GM21723 (cell line): ENCODE results near the gene TMEM233.
"Not testable (repeated sequence)": the region's sequence is repeated elsewhere in the genome, so short reads cannot be mapped to it uniquely, and the experiment has no call there.

Experiments
- ATAC-seq: cut with Tn5 transposase; IDR thresholded peaks from one replicate; pipeline ENCODE4 v1.9.1; 2021; ENCODE audit warnings: mild to moderate bottlenecking, moderate library complexity; ENCODE audit not compliant: unreplicated experiment

TMEM233 gene

DNA sequence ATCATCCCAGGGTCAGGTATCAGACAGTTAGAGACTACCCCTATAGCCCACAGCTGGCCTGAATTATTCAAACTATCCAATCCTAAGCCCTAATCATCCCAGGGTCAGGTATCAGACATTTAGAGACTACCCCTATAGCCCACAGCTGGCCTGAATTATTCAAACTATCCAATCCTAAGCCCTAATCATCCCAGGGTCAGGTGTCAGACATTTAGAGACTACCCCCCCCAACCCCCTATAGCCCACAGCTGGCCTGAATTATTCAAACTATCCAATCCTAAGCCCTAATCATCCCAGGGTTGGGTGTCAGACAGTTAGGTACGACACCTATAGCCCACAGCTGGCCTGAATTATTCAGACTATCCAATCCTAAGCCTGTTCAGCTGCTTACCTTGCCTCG lies 63.4 kb downstream of the TMEM233 start:
- ATAC-seq = not testable (repeated sequence)

DNA sequence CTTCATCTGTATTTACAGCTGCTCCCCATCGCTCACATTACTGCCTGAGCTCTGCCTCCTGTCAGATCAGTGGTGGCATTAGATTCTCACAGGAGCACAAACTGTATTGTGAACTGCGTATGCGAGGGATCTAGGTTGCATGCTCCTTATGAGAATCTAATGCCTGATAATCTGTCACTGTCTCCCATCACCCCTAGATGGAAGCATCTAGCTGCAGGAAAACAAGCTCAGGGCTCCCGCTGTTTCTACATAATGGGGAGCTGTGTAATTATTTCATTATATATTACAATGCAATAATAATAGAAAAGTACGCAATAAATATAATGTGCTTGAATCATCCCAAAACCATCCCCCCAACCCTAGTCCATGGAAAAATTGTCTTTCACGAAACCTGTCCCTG lies 64.6 kb downstream of the TMEM233 start:
- not testable (repeated sequence) for ATAC-seq

DNA sequence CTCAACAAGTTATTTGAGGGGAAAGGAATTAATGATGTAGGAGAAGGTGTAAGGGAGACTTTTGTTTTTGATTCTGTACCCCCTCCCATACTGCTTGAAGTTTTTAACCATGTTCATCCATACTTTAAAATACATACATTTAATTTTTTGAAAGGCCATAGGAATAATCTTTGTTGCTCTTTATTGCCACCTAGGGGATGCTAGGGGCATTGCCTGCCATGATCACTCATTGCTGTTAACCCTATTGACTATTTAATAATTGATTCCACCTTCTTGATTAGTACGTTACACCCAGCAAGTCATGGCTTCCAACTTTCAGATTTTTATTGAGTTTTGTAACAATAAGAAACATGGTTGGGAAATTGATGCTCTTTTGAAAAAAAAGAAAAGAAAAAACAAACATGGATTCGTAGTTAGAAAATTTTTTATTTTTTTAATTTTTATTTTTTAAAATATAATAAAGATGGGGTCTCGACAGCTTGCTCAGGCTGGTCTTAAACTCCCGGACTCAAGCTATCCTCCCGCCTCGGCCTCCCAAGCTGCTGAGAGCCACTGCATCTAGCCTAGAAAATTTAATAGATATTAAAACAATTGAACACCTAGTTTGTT lies 65.8 kb downstream of the TMEM233 start:
- no peak for ATAC-seq

DNA sequence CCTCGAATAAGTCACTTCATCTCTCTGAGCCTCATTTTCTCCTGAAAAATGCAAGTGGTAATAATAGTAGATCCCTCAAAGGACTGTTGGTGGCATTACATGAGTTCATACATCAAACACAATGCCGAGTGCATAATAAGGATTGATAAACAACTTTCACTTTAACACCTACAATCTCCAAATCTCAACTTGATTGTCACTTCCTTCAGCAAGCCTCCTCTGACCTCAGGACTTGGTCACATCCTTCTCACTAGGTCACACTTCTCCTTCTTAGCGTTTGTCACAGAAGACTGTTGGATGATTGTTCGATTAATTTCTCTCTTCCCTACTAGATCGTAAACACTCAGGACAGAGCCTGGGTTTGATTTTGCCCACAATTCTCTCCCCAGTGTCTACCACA lies 66.5 kb downstream of the TMEM233 start:
- ATAC-seq = no peak

DNA sequence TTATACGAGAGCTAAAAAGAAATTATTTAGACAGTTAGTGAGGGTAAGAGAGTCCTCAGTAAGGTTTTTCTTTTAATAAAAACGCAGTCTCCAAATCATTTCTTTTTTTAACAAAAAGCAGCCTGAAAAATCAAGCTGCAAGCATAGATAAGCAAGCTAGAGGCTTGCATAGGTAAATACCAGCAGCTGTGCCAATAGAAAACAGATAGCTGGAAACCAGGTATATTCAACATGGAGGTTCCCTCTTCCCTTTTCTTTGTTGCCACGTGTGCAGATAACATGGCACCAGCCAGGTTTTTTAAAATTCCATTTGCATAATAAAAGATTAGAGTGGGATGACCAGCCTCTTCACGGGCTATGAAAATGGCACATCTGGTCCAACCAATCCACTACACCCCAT lies 68.3 kb downstream of the TMEM233 start:
- ATAC-seq = no peak

DNA sequence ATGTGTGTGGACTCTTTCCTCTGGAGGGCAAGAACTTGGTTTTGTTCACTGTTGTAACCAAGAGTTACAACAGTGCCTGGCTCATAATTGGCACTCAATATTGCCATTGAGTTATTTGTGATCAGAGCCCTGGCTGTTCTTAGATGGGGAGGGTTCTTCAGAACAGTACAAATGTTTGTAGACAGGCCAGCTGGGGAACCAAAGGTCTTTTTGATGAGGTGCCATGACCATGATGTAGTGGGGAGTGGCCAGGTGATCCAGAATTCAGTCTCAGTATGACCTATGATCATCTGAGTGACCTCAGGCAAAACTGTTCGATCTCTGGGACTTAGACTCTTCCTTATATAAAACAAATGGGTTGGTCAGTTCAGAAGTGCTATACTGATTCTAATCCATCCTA lies 71.1 kb downstream of the TMEM233 start:
- no peak for ATAC-seq

DNA sequence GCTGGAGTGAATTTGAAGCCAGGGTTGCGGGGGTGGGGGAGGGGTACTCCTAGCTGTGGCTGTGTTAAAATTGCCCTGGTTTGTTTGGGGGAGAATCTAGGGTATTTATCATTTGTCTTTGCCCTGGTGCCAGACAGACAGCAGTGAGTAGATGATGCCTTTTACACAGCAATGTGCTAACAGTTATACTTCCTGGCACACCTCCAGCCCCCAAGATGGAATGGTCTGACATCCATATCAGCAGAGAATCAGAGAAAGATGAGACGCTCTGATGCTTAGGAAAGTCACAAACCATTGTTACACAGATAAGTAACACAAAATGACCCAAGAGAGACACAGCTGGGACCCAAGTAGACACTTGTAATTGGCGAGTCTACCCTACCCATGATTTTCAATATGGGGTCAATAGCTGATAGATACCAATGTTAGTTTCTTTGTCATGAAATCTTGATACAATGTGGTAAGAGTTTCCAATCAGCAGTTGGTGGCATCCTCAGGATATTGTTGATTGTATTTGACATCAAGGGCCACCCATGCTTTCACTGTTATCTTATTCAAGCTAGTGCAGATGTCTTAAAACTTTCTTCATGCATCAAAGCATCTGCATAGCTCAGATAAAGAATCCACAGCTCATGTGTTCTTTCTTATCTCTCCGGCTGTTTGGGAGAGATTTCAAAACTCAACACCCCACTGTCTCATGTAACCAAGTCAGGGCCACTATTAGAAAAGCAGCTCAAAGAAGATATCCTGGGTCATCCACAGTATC lies 71.8 kb downstream of the TMEM233 start:
- no peak for ATAC-seq

DNA sequence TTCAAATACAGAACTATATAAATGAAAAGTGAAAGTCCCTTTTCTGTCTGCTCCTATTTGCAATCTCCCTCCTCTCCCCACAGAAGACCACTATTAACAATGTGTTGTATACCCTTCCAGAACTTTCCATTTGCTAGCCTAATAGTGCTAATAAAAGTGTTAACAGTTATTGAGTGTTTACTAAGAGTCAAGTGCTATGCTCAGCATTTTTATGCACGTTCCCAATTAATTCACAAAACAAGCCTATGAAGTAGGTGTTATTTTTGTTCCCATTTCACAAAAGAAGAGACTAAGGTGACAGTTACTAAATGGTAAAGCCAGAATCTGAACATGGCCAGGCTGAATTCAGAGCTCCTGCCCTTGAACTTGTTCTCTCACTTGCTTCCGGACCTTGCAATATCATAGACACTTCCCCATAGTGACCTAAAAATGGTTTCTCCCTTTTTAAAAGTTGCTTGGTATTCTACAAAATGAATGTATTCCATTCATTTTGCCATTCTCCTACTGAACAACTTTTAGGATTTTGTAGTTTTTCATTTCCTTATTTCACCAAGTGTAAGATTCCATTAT lies 72.7 kb downstream of the TMEM233 start:
- ATAC-seq = no peak

DNA sequence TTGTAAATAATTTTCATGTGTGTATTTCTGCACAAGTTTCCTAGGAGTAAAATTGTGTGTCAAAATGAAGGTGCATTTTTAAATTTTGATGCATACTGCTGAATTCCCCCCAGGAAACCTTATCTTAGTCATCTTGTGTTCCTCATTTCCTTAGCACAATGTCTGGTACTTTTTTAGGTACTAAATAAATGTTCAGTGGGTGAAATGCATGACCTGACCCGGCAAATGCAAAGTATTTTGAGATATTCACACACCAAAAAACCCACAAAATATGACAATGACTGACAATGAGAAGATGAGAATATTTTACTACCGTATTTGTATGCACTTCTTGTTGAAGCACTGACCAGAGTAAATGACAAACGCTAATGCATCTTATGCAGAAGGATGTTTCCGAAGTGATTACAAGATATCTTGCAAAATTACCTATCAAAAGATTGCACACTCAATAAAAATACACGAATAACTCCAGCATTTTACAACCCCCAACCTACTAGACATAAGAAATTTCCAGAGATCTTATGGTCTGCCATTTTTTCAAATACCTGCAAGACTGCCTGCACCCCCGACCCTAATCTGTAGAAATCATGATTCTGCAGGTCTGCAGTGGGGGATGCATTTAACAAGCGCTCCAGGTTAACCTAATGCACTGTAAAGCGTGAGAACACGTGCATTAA lies 73.5 kb downstream of the TMEM233 start:
- ATAC-seq = no peak

DNA sequence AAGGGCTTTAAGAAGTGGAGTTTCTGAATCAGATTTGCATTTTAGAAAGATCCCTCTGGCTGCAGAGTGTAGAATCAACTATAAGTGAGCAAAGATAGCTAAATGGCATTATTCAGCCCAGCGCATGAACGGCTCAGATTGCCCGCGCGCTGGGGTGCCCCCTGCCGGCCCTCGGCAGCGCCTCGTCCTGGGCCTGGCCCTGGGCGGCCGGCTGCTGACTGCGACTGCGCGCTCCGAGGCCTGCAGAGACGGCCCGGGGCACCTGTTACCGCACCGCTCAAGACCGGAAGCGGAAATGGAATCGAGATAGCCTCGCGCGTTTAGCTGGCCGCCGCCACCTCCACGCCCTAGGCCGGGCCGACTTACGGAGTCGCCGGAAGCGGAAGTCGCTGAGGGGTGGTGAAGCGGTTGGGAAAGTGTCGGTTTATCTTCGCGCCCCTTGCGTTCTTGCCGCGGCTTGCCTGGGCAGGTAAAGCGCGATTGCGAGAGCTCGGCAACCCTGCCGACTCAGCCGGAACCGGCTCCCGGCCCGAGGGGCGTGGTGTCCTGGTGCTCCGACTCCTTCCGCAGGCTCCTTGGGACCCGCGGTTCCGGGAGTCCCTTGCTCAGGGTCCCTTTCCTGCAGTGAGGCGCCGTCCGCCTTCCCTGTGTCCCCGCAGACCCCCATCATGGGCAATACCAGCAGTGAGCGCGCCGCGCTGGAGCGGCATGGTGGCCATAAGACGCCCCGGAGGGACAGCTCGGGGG lies 74.2 kb downstream of the TMEM233 start, which contains the start of gene PRKAB1:
TSS of gene PRKAB1 (plus strand) at position 557 of the 747 bp plus-strand sequence. CDS start at position 669, 112 bp downstream.
- peak; percentile 92 for ATAC-seq

DNA sequence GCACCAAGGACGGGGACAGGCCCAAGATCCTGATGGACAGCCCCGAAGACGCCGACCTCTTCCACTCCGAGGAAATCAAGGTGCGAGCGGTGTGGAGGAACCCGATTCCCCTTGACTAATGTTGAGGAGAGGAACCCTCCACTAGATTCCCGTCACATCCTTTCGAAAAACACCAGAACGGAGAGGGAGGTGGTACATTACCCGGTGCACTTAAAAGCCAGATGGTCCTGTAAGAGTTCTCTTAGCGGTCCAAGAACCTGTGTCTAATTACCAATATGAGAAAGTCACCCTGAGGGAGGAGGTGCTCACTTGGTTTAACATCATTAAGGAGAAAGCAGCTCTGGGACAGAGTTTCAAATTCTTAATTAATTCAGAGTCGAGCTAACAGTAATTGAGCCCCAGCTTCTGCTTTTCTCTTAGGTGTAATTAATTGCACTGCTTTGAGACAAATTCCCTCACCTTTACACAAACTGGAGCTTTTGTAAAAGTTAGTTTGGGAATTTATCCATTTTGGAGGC lies 74.8 kb downstream of the TMEM233 start:
- ATAC-seq = no peak

DNA sequence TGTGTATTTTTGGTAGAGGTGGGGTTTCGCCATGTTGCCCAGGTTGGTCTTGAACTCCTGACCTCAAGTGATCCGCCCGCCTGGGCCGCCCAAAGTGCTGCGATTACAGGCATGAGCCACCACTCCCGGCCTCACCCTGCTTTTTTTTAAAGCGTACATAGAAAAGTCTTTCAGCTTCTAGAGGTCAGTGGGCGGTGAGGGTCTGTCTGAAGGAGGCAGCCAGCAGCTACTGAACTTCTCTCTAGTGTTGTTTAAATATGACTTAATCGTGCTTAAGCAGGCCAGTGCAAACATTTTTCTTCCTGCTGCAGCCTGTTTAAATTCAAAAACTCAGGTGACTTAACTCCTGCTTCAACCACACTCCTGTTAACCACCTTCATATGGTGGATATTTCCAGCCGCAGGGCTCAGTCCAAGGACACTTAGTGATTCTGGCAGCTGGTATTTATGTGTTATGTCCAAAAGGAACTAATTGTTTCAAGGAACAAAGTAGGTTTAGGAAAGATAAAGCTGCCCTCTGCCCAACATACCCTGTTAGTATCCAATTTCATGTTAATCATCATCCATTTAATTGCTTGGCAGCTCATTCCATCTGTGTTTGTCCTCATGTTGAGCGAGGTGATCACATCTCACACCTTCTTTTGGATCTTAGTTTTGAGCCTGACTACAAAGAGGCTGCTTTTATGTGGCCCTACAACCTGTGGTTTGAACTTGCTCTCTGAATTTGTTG lies 76.3 kb downstream of the TMEM233 start:
- no peak for ATAC-seq

DNA sequence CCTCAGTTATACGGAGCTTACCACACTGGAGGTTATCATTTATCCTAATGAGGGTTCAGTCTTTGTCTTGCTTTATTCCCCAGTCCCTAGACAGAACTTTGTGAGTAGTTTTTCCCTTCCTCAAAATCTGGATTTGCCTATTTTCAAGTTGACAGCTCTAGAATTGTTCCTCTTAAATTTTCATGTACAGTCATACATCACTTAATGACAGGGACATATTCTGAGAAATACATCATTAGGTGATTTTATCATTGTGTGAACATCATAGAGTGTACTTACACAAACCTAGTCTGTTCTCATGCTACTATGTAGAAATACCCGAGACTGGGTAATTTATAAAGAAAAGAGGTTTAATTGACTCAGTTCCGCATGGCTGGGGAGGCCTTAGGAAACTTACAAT lies 77.5 kb downstream of the TMEM233 start:
- ATAC-seq = no peak

DNA sequence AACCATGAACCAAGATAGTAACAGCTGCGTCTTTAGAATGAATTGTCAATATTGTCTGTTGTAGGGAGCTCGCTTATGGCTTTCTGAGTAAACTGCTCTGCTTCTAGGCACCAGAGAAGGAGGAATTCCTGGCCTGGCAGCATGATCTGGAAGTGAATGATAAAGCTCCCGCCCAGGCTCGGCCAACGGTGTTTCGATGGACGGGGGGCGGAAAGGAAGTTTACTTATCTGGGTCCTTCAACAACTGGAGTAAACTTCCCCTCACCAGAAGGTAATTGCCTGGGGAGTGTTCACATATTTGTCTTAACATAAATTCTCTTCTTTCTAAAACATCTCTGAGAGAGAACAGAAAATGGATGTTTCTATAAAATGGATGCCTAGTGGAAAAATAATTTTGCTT lies 78.6 kb downstream of the TMEM233 start:
- ATAC-seq = no peak

DNA sequence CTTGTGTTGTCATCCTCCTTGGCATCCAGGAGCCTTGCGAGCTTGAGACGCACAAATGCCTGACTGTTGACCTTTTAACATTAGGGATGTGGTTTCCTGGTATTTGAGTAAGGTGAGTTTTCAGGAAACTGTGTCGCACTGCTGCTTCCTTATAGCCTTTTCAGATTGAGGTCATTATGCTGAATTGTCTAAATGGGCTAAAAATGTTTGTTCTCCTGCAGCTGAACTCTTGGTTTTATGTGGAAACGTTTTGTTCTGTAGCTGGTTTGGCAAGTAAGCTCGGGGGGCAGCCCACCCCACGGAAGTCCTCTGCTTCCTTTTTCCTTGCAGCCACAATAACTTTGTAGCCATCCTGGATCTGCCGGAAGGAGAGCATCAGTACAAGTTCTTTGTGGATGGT lies 80.1 kb downstream of the TMEM233 start:
- ATAC-seq = no peak

DNA sequence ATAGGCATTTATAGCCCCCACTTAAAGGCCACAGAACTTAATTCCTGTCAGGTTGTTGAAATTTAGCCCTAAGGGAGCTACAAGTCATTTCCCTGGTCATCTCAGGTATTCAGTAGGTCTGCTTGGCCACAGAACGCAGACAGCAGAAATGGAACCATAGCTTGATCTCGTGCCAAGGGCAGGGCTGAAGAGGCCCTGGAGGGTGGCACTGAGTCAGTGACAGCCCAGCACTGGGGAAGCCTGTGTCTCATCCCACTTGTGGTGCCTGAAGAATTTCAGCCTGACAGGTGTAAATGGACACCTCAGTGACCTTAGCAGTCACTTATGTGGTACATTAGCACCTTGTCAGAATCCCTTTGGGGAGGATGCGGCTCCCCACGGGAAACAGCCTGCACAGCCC lies 81.0 kb downstream of the TMEM233 start:
- ATAC-seq = no peak

DNA sequence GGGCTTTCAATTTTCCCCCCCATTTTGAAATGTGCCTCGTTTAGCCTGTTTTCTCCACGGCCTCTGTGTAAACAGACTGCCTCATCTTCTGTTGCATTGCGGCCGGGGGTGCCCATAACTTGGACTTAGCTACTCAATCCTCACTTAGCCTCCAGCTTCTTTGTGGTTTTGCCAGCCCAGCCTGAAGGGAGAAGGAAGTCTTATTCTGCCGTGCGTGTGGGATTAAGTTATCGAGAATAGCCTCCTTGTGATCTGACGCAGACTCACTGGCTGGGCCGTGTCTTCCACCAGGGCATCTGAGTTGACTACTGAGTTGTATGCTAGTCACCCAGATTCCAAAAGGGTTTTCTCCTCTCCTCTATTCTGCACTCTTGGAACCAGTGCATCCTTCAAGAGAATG lies 82.4 kb downstream of the TMEM233 start:
- no peak for ATAC-seq

DNA sequence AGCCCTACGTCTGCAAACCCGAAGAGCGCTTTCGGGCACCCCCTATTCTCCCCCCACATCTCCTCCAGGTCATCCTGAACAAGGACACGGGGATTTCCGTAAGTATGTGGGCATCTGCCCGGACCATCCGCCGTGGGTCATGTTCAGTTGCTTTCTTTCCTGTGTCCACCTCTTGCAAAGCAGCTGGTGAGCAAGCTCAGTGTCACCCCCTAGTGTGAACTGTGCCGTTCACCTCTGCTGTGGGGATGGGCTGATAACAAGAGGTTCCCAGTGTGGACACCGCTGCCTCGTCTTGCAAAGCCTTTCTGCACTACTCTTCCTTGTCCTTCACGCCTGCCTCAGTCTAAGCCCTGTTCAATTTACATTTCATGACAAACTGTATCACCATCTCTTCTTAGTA lies 83.0 kb downstream of the TMEM233 start:
- no peak for ATAC-seq

DNA sequence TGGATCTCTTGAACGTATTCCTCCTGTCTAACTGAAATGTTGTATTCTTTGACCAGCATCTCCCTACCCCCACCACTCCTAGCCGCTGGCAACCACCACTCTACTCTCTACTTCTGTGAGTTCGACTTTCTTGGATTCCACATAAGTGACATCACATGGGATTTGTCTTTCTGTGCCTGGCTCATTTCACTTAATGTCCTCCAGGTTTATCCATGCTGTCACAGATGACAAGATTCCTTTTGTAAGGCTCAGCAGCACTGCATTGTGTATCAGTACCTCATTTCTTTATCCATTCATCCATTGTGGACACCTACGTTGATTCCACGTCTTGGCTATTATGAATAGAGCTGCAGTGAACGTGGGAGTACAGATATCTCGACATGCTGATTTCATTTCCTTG lies 84.9 kb downstream of the TMEM233 start:
- no peak for ATAC-seq

DNA sequence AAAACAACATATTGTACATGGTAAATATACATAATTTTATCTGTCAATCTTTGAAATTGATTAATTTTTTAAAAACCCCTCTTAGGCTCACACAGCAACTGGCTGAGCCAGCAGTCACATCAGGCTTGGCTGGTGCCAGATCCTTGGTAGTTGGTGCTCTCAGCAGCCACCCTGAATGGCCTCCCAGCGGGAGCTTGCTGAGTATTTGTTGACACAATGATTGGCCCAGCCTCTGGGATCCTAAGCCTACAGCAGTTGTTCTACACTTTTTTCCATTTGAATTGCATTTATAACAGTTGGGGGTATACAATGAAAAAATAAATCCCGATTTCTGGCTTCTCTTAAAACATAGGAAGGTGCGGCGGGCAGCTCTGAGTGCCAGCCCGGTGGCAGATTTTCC lies 85.5 kb downstream of the TMEM233 start:
- no peak for ATAC-seq
